H9 (cell line): Measurements from ENCODE around the gene CRISP2. TPM values are rescaled to one million over a fixed set of nuclear protein-coding genes. Genes with fewer than 3 reads are reported as not detected.

ENCODE experiments used
- DNase-seq: peaks from one replicate; pipeline ENCODE4 v3.0.0-alpha.2; 2017
- H2AFZ ChIP-seq: one replicate; pipeline ENCODE4 v1.6.1; 2013; ENCODE audit warnings: mild to moderate bottlenecking, low read length, control low read depth, moderate library complexity
- H2AK5ac ChIP-seq: 2 replicates; pipeline ENCODE4 v1.6.1; 2013; ENCODE audit warnings: low read length, control low read depth, mixed read lengths; ENCODE audit not compliant: insufficient read length
- H2BK120ac ChIP-seq: one replicate; pipeline ENCODE4 v1.6.1; 2013; ENCODE audit warnings: low read depth, mild to moderate bottlenecking, low read length, control low read depth, inconsistent platforms; ENCODE audit not compliant: poor library complexity, severe bottlenecking
- H2BK12ac ChIP-seq: 2 replicates; pipeline ENCODE4 v1.6.1; 2013; ENCODE audit warnings: low read length, control low read depth, mixed read lengths, low read depth; ENCODE audit not compliant: insufficient read length
- H2BK15ac ChIP-seq: 2 replicates; pipeline ENCODE4 v1.6.1; 2013; ENCODE audit warnings: low read depth, low read length, control low read depth
- H2BK20ac ChIP-seq: one replicate; pipeline ENCODE4 v1.6.1; 2013; ENCODE audit warnings: low read depth, mild to moderate bottlenecking, low read length, control low read depth, inconsistent platforms; ENCODE audit not compliant: poor library complexity, severe bottlenecking
- H2BK5ac ChIP-seq: 2 replicates; pipeline ENCODE4 v1.6.1; 2013; ENCODE audit warnings: low read length, control low read depth, mixed read lengths; ENCODE audit not compliant: insufficient read length
- H3K14ac ChIP-seq: 2 replicates; pipeline ENCODE4 v1.6.1; 2013; ENCODE audit warnings: low read length, control low read depth; ENCODE audit not compliant: insufficient read depth
- H3K18ac ChIP-seq: 2 replicates; pipeline ENCODE4 v1.6.1; 2013; ENCODE audit warnings: low read depth, mild to moderate bottlenecking, mixed read lengths, low read length, control low read depth; ENCODE audit not compliant: insufficient read length
- H3K23ac ChIP-seq: 2 replicates; pipeline ENCODE4 v1.6.1; 2013; ENCODE audit warnings: low read length, control low read depth, mixed read lengths, low read depth; ENCODE audit not compliant: insufficient read length
- H3K23me2 ChIP-seq: 2 replicates; pipeline ENCODE4 v1.6.1; 2013; ENCODE audit warnings: low read depth, mild to moderate bottlenecking, mixed read lengths, low read length, control low read depth; ENCODE audit not compliant: insufficient read length, poor library complexity, severe bottlenecking
- H3K27ac ChIP-seq: 2 replicates; pipeline ENCODE4 v1.5.1; 2013; ENCODE audit warnings: low read length, control low read depth, mixed read lengths, low read depth; ENCODE audit not compliant: insufficient read length
- H3K27me3 ChIP-seq: 2 replicates; pipeline ENCODE4 v1.6.1; 2013; ENCODE audit warnings: low read length, control low read depth, inconsistent platforms; ENCODE audit not compliant: insufficient read depth
- H3K4ac ChIP-seq: 2 replicates; pipeline ENCODE4 v1.6.1; 2013; ENCODE audit warnings: low read depth, mild to moderate bottlenecking, control low read depth, inconsistent platforms, low read length, moderate library complexity
- H3K4me1 ChIP-seq: 2 replicates; pipeline ENCODE4 v1.6.1; 2013; ENCODE audit warnings: low read length, control low read depth, inconsistent platforms; ENCODE audit not compliant: insufficient read depth
- H3K4me2 ChIP-seq: 2 replicates; pipeline ENCODE4 v1.6.1; 2013; ENCODE audit warnings: low read length, control low read depth, mixed read lengths; ENCODE audit not compliant: insufficient read length, insufficient read depth
- H3K56ac ChIP-seq: 2 replicates; pipeline ENCODE4 v1.6.1; 2013; ENCODE audit warnings: low read depth, mild to moderate bottlenecking, mixed read lengths, low read length, control low read depth; ENCODE audit not compliant: insufficient read length
- H3K79me1 ChIP-seq: 2 replicates; pipeline ENCODE4 v1.6.1; 2013; ENCODE audit warnings: low read depth, mild to moderate bottlenecking, moderate library complexity, low read length, control low read depth, inconsistent platforms; ENCODE audit not compliant: insufficient read depth, poor library complexity, severe bottlenecking
- H3K79me2 ChIP-seq: 2 replicates; pipeline ENCODE4 v1.6.1; 2013; ENCODE audit warnings: low read length, control low read depth, inconsistent platforms; ENCODE audit not compliant: insufficient read depth
- H3K9ac ChIP-seq: 2 replicates; pipeline ENCODE4 v1.6.1; 2013; ENCODE audit warnings: low read length, control low read depth, mixed read lengths; ENCODE audit not compliant: insufficient read length; ENCODE audit errors: extremely low read depth
- H3K9me3 ChIP-seq: one replicate; pipeline ENCODE4 v1.6.1; 2013; ENCODE audit warnings: low read depth, low read length, inconsistent platforms; ENCODE audit not compliant: control insufficient read depth
- H3T11ph ChIP-seq: one replicate; pipeline ENCODE4 v1.6.1; 2013; ENCODE audit warnings: mild to moderate bottlenecking, low read length, control low read depth, inconsistent platforms
- H4K20me1 ChIP-seq: one replicate; pipeline ENCODE4 v1.6.1; 2013; ENCODE audit not compliant: control insufficient read depth, insufficient read length, insufficient read depth
- H4K5ac ChIP-seq: 2 replicates; pipeline ENCODE4 v1.6.1; 2013; ENCODE audit warnings: low read depth, mild to moderate bottlenecking, mixed read lengths, low read length, control low read depth; ENCODE audit not compliant: insufficient read length
- H4K8ac ChIP-seq: replicated peaks from 2 replicates; pipeline ENCODE4 v1.6.1; 2013; ENCODE audit warnings: low read length, control low read depth, mixed read lengths, low read depth; ENCODE audit not compliant: insufficient read length
- H4K91ac ChIP-seq: 2 replicates; pipeline ENCODE4 v1.6.1; 2013; ENCODE audit warnings: low read depth, mild to moderate bottlenecking, moderate library complexity, mixed read lengths, low read length, control low read depth; ENCODE audit not compliant: insufficient read length
- H3K27ac Mint-ChIP-seq, 3 experiments: 2 replicates in 2 of 3; 3 replicates in 1 of 3; pipeline ENCODE4 v1.8.0; 2020 to 2021; ENCODE audit warnings: mixed read lengths in 3 of 3, mild to moderate bottlenecking in 1 of 3, moderate library complexity in 1 of 3
- H3K27me3 Mint-ChIP-seq: 2 replicates; pipeline ENCODE4 v1.8.0; 2021; ENCODE audit warnings: low read depth, mild to moderate bottlenecking, moderate library complexity, mixed read lengths
- H3K36me3 Mint-ChIP-seq, 3 experiments: 2 replicates in 2 of 3; 3 replicates in 1 of 3; pipeline ENCODE4 v1.8.0; 2020 to 2021; ENCODE audit warnings: low read depth in 3 of 3, mixed read lengths in 3 of 3; ENCODE audit not compliant: insufficient read depth in 1 of 3
- H3K4me1 Mint-ChIP-seq, 2 experiments: 2 replicates each; pipeline ENCODE4 v1.8.0; 2020; ENCODE audit warnings: mixed read lengths in 2 of 2
- H3K4me3 Mint-ChIP-seq, 2 experiments: 2 replicates in 1 of 2; 3 replicates in 1 of 2; pipeline ENCODE4 v1.8.0; 2020 to 2021; ENCODE audit warnings: mild to moderate bottlenecking in 2 of 2, mixed read lengths in 2 of 2, moderate library complexity in 1 of 2
- H3K9me3 Mint-ChIP-seq, 2 experiments: 2 replicates in 1 of 2; 3 replicates in 1 of 2; pipeline ENCODE4 v1.8.0; 2020; ENCODE audit warnings: mild to moderate bottlenecking in 2 of 2, mixed read lengths in 2 of 2, moderate library complexity in 1 of 2
- WGBS: extraction: QIAGEN DNeasy Blood & Tissue Kit; methylation state at CpG from one replicate; pipeline ENCODE4 v1.1.7; 2013; ENCODE audit warnings: missing lambda C conversion rate, low lambda C conversion rate, mixed read lengths; ENCODE audit not compliant: insufficient read length; ENCODE audit errors: extremely low coverage; 5-methylcytosine and 5-hydroxymethylcytosine counted together
- total RNA-seq: library from RNA; stranded (reverse); gene quantifications from 2 replicates; pipeline ENCODE4 v1.2.1, GENCODE V29; 2021
- TF ChIP-seq, protein P1 (sequence below): fragments of 200-600 bp; sonication (generic); conservative IDR thresholded peaks from 3 replicates; pipeline ENCODE4 v1.8.0; 2021; ENCODE audit warnings: antibody characterized with exemption, mild to moderate bottlenecking

The CRISP2 gene
- total RNA-seq, 1 experiment from 2014 or later, result not detected

DNA sequence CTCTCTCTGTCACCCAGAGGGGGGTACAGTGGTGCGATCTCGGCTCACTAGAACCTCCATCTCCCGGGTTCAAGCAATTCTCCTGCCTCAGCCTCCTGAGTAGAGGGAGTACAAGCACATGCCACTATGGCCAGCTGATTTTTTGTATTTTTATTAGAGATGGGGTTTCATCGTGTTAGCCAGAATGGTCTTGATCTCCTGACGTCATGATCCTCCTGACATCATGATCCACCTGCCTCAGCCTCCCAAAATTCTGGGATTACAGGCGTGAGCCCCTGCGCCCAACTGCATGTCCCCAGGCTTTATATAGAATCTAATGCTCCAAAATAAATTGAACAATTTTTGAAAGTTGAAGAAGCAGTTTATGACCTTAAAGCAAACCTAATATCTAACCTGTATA lies 7.0 kb upstream of the CRISP2 start:
- H3K18ac ChIP-seq, result no peak overlapping the region
- H3K14ac ChIP-seq, result no peak overlapping the region
- no peak overlapping the region for H3K4me2 ChIP-seq
- no peak overlapping the region for H3K23ac ChIP-seq
- Mint-ChIP-seq H3K27ac (no peak overlapping the region), H3K9me3 (peaks cover 28 to 36% of the 10 kb centered on the region in 2 experiments; a peak in 4 of 5 replicates), H3K4me1 (no peaks in the 10 kb centered on the region), H3K4me3 (no peak overlapping the region), H3K36me3 (peaks cover 0 to 14% (median 2%) of the 10 kb centered on the region in 3 experiments; a peak in 2 of 7 replicates), H3K27me3 (no peaks in the 10 kb centered on the region)
- H3K23me2 ChIP-seq, result no peaks in the 10 kb centered on the region
- no peak overlapping the region for H2BK120ac ChIP-seq
- no peak overlapping the region for H2AFZ ChIP-seq
- no peak for DNase-seq
- no peaks in the 10 kb centered on the region for H3K9me3 ChIP-seq
- no peak overlapping the region for H3K4ac ChIP-seq
- H3K9ac ChIP-seq, result no peak overlapping the region
- no peak overlapping the region for H2BK5ac ChIP-seq
- H4K20me1 ChIP-seq, result no peaks in the 10 kb centered on the region
- H2BK20ac ChIP-seq, result no peak overlapping the region
- H2BK15ac ChIP-seq, result no peak overlapping the region
- no peak overlapping the region for H3K56ac ChIP-seq
- no peak overlapping the region for H2BK12ac ChIP-seq
- H4K91ac ChIP-seq, result no peak overlapping the region
- no peaks in the 10 kb centered on the region for H3K79me2 ChIP-seq
- no peaks in the 10 kb centered on the region for H3K27me3 ChIP-seq
- no peaks in the 10 kb centered on the region for H3K4me1 ChIP-seq
- H3K27ac ChIP-seq, result no peak overlapping the region
- no peak overlapping the region for H3T11ph ChIP-seq
- WGBS, result no CpG with 5 or more reads among the region's 7 CpGs
- H4K5ac ChIP-seq, result no peak overlapping the region
- no peak overlapping the region for H2AK5ac ChIP-seq
- TF ChIP-seq, protein P1, sequence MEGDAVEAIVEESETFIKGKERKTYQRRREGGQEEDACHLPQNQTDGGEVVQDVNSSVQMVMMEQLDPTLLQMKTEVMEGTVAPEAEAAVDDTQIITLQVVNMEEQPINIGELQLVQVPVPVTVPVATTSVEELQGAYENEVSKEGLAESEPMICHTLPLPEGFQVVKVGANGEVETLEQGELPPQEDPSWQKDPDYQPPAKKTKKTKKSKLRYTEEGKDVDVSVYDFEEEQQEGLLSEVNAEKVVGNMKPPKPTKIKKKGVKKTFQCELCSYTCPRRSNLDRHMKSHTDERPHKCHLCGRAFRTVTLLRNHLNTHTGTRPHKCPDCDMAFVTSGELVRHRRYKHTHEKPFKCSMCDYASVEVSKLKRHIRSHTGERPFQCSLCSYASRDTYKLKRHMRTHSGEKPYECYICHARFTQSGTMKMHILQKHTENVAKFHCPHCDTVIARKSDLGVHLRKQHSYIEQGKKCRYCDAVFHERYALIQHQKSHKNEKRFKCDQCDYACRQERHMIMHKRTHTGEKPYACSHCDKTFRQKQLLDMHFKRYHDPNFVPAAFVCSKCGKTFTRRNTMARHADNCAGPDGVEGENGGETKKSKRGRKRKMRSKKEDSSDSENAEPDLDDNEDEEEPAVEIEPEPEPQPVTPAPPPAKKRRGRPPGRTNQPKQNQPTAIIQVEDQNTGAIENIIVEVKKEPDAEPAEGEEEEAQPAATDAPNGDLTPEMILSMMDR, result no peak
- H4K8ac ChIP-seq, result no peak overlapping the region
- no peaks in the 10 kb centered on the region for H3K79me1 ChIP-seq
